Natural killer cell (primary cell): ENCODE measurements around the gene SMARCAL1. TPM values are rescaled to one million over a fixed set of nuclear protein-coding genes. Genes with fewer than 3 reads are reported as not detected.

Experiments
- ATAC-seq, 3 donors: fragments of 150-1000 bp in 2 of 3; fragments of 200-7000 bp in 1 of 3; cut with Tn5 transposase; 1 replicate in 1 of 3; 2 replicates in 2 of 3; pipeline ENCODE4 v1.10.0; 2021; ENCODE audit warnings: mild to moderate bottlenecking in 2 of 3, moderate library complexity in 2 of 3
- DNase-seq, 2 donors: peaks; one replicate each; pipeline versions ENCODE4 v3.0.0 to v3.0.0-alpha.2; 2013 to 2021; ENCODE audit warnings: mixed read lengths in 1 of 2
- H3K27ac ChIP-seq: one replicate; pipeline ENCODE4 v1.5.1; 2013; ENCODE audit warnings: mild to moderate bottlenecking, low read length
- H3K27me3 ChIP-seq: one replicate; pipeline ENCODE4 v1.6.1; 2013; ENCODE audit warnings: low read length; ENCODE audit not compliant: control insufficient read depth, insufficient read depth
- H3K36me3 ChIP-seq: one replicate; pipeline ENCODE4 v1.6.1; 2013; ENCODE audit warnings: low read length; ENCODE audit not compliant: control insufficient read depth, insufficient read depth
- H3K4me1 ChIP-seq: one replicate; pipeline ENCODE4 v1.6.1; 2013; ENCODE audit warnings: low read length; ENCODE audit not compliant: control insufficient read depth, insufficient read depth
- H3K4me3 ChIP-seq: one replicate; pipeline ENCODE4 v1.5.1; 2013; ENCODE audit warnings: low read length
- H3K9me3 ChIP-seq: one replicate; pipeline ENCODE4 v1.6.1; 2013; ENCODE audit warnings: low read length; ENCODE audit not compliant: control insufficient read depth, insufficient read depth
- H3K27ac Mint-ChIP-seq, 2 donors: one replicate each; pipeline ENCODE4 v1.8.0; 2022; ENCODE audit warnings: mild to moderate bottlenecking in 2 of 2, mixed read lengths in 2 of 2, moderate library complexity in 1 of 2
- H3K27me3 Mint-ChIP-seq, 2 donors: one replicate each; pipeline ENCODE4 v1.8.0; 2022; ENCODE audit warnings: low read depth in 2 of 2, mixed read lengths in 2 of 2
- H3K36me3 Mint-ChIP-seq: one replicate; pipeline ENCODE4 v1.8.0; 2022; ENCODE audit warnings: mixed read lengths
- H3K4me1 Mint-ChIP-seq, 2 donors: one replicate each; pipeline ENCODE4 v1.8.0; 2022; ENCODE audit warnings: mixed read lengths in 2 of 2
- H3K4me3 Mint-ChIP-seq: one replicate; pipeline ENCODE4 v1.8.0; 2022; ENCODE audit warnings: mild to moderate bottlenecking, moderate library complexity, mixed read lengths
- H3K9me3 Mint-ChIP-seq, 2 donors: one replicate each; pipeline ENCODE4 v1.8.0; 2022; ENCODE audit warnings: mixed read lengths in 2 of 2
- WGBS: methylation state at CpG from one replicate; pipeline ENCODE4 v1.1.7; 2013; ENCODE audit warnings: missing lambda C conversion rate; ENCODE audit not compliant: insufficient coverage; 5-methylcytosine and 5-hydroxymethylcytosine counted together
- intact Hi-C: fragments of 100-400 bp; cut with micrococcal nuclease; formaldehyde crosslinking; loops from one replicate; pipeline ENCODE4 v1.14.2; 2022
- total RNA-seq, 4 donors: library from RNA; stranded (reverse); fragments of 120-200 nt in 1 of 4; gene quantifications; one replicate each; pipeline versions ENCODE4 v1.2.3 to v1.2.4, GENCODE V29; 2013 to 2022
- TF ChIP-seq, protein P1 (sequence below): fragments of 200-600 bp; IDR thresholded peaks from one replicate; pipeline ENCODE4 v1.8.0; 2022; ENCODE audit warnings: antibody characterized with exemption

The SMARCAL1 gene
- total RNA-seq, 3 donors from 2014 or later (not counting 1 experiment from before 2014, with no cell fraction given): 18.7 to 25.6 (median 22.8) TPM

DNA sequence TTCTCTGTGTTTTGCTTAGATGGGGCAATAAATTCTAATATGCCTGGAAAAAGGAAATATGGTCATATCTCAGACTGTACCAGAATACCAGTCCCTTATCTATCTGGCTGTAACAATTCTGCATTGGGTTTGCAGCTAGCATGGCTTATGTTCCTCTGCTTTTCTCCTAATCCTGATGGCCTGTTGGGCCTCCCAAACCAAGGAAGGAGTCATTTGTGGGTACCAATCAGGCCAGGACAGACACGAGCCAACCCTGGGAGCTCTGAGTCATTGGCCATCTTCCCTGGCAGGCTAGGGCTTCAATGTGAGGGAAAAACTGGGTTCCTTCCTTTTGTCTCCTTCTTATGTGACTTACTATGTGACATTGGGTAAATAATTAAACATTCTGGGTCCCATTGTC lies 12.0 kb downstream of the SMARCAL1 start:
- WGBS: 91% methylated on average over 1 of the region's 1 CpG
- H3K4me3 ChIP-seq: no peak overlapping the region
- no peaks in the 10 kb centered on the region for H3K9me3 ChIP-seq
- no peaks in the 10 kb centered on the region for H3K27me3 Mint-ChIP-seq
- peak overlapping the region; percentile 84 to 88 for H3K27ac Mint-ChIP-seq
- H3K4me1 ChIP-seq: peaks cover 25% of the 10 kb centered on the region
- TF ChIP-seq, protein P1, sequence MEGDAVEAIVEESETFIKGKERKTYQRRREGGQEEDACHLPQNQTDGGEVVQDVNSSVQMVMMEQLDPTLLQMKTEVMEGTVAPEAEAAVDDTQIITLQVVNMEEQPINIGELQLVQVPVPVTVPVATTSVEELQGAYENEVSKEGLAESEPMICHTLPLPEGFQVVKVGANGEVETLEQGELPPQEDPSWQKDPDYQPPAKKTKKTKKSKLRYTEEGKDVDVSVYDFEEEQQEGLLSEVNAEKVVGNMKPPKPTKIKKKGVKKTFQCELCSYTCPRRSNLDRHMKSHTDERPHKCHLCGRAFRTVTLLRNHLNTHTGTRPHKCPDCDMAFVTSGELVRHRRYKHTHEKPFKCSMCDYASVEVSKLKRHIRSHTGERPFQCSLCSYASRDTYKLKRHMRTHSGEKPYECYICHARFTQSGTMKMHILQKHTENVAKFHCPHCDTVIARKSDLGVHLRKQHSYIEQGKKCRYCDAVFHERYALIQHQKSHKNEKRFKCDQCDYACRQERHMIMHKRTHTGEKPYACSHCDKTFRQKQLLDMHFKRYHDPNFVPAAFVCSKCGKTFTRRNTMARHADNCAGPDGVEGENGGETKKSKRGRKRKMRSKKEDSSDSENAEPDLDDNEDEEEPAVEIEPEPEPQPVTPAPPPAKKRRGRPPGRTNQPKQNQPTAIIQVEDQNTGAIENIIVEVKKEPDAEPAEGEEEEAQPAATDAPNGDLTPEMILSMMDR: no peak
- peaks cover 26% of the 10 kb centered on the region for H3K36me3 Mint-ChIP-seq
- H3K27ac ChIP-seq: no peak overlapping the region
- ATAC-seq (no peak), DNase-seq (no peak)
- peaks cover 63% of the 10 kb centered on the region for H3K36me3 ChIP-seq
- intact Hi-C loops: no loop called here
- H3K4me3 Mint-ChIP-seq: no peak overlapping the region
- H3K9me3 Mint-ChIP-seq: no peaks in the 10 kb centered on the region
- no peaks in the 10 kb centered on the region for H3K27me3 ChIP-seq
- H3K4me1 Mint-ChIP-seq: peaks cover 30 to 39% of the 10 kb centered on the region in 2 donors

DNA sequence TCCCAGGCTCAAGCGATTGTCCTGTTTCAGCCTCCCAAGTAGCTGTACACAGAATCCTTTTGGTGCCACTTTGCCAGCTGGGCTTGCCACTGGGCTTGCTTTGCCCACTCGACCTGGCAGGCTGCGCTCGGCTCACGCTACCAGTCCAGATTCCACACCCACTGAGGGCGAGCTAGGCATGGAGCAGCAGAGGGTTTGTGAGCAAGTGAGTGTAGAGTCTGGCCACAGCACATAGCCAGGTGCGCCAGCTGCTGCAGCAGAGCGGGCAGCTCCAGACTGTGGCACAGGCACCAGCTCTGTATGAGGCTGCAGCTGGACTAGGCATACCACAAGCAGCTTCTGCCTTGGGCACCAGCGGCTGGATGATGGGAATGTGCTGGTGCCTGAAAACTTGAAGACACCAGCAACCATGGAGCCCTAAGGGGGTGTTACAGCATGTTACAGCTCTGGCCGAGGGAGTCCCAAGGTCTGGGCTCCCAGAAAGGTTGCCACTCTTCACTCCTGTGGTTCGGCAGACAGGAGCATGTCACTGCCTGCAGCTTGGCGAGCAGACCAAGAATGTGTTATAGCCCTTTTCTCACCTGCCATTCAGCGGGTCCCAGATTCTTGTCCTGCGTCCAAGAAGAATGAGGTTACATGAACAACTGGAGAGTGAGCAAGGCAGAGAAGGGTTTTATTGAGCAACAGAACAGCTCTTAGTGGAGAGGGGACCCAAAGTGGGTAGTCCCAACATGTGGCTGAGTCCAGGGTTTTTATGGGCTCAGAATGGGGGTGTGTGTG lies 12.9 kb downstream of the SMARCAL1 start:
- Mint-ChIP-seq H3K36me3 (peaks cover 30% of the 10 kb centered on the region), H3K27me3 (no peaks in the 10 kb centered on the region), H3K4me1 (peaks cover 34 to 45% of the 10 kb centered on the region in 2 donors), H3K4me3 (no peak overlapping the region), H3K9me3 (no peaks in the 10 kb centered on the region), H3K27ac (no peak overlapping the region)
- ATAC-seq: no peak
- intact Hi-C loops: no loop called here
- no peak for DNase-seq
- H3K4me1 ChIP-seq: peaks cover 25% of the 10 kb centered on the region
- no peak overlapping the region for H3K27ac ChIP-seq
- TF ChIP-seq, protein P1: no peak
- peaks cover 71% of the 10 kb centered on the region for H3K36me3 ChIP-seq
- no peak overlapping the region for H3K4me3 ChIP-seq
- no peaks in the 10 kb centered on the region for H3K9me3 ChIP-seq
- WGBS: 97% methylated on average over 14 of the region's 14 CpGs
- H3K27me3 ChIP-seq: no peaks in the 10 kb centered on the region

DNA sequence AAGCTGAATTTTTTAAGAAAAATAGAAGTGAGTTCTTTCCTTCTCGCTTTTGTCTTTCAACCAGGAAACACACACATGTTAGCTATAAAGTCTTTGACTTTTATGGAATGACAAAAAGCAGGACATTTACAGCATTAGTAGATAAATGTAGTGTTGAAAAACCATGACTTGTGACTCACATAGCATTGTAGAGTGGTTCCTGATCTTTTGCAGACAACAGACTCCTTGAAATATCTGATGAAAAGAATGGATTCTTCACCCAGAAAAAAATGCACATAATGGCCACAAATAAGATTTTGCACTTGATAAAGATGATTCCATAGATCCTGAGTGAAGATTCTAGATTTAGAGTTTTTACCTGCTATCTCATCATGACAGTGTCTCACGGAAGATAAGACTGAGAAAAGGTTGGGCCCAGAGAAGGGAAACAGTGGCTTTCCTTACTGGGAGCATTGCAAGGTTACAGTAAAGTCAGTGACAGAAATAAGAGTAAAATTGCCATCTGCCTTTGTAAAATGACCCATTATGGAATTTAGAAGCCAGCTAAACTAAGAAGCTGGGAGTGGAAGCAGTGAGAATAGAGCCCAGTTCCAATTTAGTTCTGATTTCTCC lies 14.0 kb downstream of the SMARCAL1 start:
- ATAC-seq (no peak), DNase-seq (no peak)
- H3K27ac ChIP-seq: no peak overlapping the region
- 96% methylated on average over 2 of the region's 2 CpGs for WGBS
- Mint-ChIP-seq H3K27ac (no peak overlapping the region), H3K4me3 (no peak overlapping the region), H3K9me3 (no peaks in the 10 kb centered on the region), H3K27me3 (no peaks in the 10 kb centered on the region), H3K4me1 (peaks cover 32 to 45% of the 10 kb centered on the region in 2 donors), H3K36me3 (peaks cover 31% of the 10 kb centered on the region)
- peaks cover 25% of the 10 kb centered on the region for H3K4me1 ChIP-seq
- intact Hi-C loops: no loop called here
- H3K36me3 ChIP-seq: peaks cover 72% of the 10 kb centered on the region
- TF ChIP-seq, protein P1: no peak
- H3K9me3 ChIP-seq: no peaks in the 10 kb centered on the region
- H3K27me3 ChIP-seq: no peaks in the 10 kb centered on the region
- no peak overlapping the region for H3K4me3 ChIP-seq
